ENCODE results near the gene UNC93B1.
A peak's percentile ranks its signal among the peaks of the same experiment; 100 is the strongest.

Gene UNC93B1

DNA sequence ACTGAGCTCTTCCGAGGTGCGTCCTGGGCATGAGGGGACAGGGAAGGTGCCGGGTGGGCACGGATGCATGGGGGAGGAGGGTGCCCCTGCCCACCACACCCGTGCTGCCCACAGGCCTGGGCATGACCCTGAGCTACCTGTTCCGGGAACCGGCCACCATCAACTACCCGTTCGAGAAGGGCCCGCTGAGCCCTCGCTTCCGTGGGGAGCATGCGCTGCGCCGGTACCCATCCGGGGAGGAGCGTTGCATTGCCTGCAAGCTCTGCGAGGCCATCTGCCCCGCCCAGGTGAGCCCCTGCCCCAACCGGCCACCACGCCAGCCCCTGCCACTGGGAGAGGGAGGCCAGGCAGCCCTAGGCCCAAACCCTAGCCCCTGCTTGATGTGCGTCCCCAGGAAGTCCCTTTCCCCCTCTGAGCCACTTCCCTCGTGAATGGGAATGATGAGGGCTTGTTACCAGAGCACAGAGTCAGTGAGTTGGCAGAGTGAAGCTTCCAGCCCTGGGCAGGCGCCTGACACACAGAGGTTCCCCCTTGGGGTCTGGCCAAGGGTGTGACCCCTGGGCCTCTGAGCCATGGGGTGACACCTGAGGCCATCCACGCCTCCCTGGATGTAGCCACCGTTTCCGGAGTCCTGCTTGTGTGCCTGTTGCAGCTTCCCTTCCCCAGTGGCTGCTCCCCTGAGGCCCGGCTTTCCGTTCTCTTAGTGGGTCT is 29.3 kb upstream of the UNC93B1 start:
- Histone ChIP-seq H2AK5ac (ENCODE audit: low read length) (no peak overlapping the region), H3K4me3 (ENCODE audit: low read depth, low read length) (no peak overlapping the region), H3K9ac (ENCODE audit: low read length) (no peak overlapping the region), H3K79me1 (ENCODE audit: low read length) (peaks cover 7% of the 10 kb centered on the region), H4K91ac (ENCODE audit: low read depth, low read length) (no peak overlapping the region), H3K4me2 (ENCODE audit: low read length) (no peak overlapping the region), H3K4me1 (ENCODE audit: control insufficient read depth in 1 of 2, insufficient read depth in 2 of 2, low read length in 2 of 2) (peaks cover 5 to 10% of the 10 kb centered on the region in 2 experiments), H2BK120ac (ENCODE audit: insufficient read depth, low read length, poor library complexity) (no peak overlapping the region), H3K36me3 (ENCODE audit: control insufficient read depth in 1 of 2, insufficient read depth in 2 of 2, low read length in 2 of 2) (peaks cover 29 to 33% of the 10 kb centered on the region in 2 experiments), H2BK12ac (ENCODE audit: low read length) (no peak overlapping the region), H3K27ac (ENCODE audit: low read depth, low read length) (no peak overlapping the region), H3K23ac (ENCODE audit: low read length) (no peak overlapping the region), H3K18ac (ENCODE audit: low read length) (no peak overlapping the region), H3K27me3 (ENCODE audit: insufficient read depth, low read length) (no peaks in the 10 kb centered on the region), H4K8ac (ENCODE audit: low read depth, low read length) (no peak overlapping the region), H3K14ac (ENCODE audit: low read length) (no peak overlapping the region), H3K79me2 (ENCODE audit: control insufficient read depth, insufficient read depth, low read length, poor library complexity) (peaks cover 7% of the 10 kb centered on the region), H2AFZ (ENCODE audit: insufficient read depth, low read length, poor library complexity) (no peak overlapping the region), H3K4ac (ENCODE audit: low read depth, low read length) (no peak overlapping the region), H2BK5ac (ENCODE audit: low read depth, low read length, poor library complexity) (no peak overlapping the region), H3K9me3 (ENCODE audit: insufficient read depth, low read depth, low read length) (peaks cover 13% of the 10 kb centered on the region), H4K12ac (ENCODE audit: low read depth, low read length) (no peak overlapping the region)
- DNase-seq = no peak
- no CpG with 5 or more reads among the region's 29 CpGs for WGBS (ENCODE audit: extremely low coverage, insufficient coverage, insufficient read length)

DNA sequence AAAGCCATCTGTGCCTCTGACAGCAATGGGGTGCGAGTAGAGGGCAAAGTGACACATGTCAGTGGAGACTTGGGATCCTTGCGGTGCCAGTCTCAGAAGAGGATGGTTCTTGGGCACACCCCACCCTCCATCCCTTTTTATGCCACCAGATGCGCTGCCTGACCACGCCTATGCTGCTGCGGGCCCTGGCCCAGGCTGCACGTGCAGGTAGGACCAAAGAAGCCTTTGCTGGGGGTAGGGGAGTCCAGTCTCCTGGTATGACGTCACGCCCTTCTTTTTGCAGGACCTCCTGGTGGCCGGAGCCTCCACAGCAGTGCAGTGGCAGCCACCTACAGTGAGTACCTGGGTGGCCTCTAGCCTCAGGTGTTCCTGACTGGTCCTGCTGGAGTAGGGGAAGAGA is 28.1 kb upstream of the UNC93B1 start:
- Histone ChIP-seq H3K4me3 (ENCODE audit: low read depth, low read length) (peak overlapping the region; percentile 16), H3K27me3 (ENCODE audit: insufficient read depth, low read length) (no peaks in the 10 kb centered on the region), H2BK12ac (ENCODE audit: low read length) (no peak overlapping the region), H3K9me3 (ENCODE audit: insufficient read depth, low read depth, low read length) (peaks cover 15% of the 10 kb centered on the region), H3K14ac (ENCODE audit: low read length) (no peak overlapping the region), H3K18ac (ENCODE audit: low read length) (peak overlapping the region; percentile 54), H3K4me2 (ENCODE audit: low read length) (no peak overlapping the region), H4K8ac (ENCODE audit: low read depth, low read length) (no peak overlapping the region), H2AK5ac (ENCODE audit: low read length) (no peak overlapping the region), H2BK5ac (ENCODE audit: low read depth, low read length, poor library complexity) (no peak overlapping the region), H3K79me1 (ENCODE audit: low read length) (peaks cover 6% of the 10 kb centered on the region), H3K36me3 (ENCODE audit: control insufficient read depth in 1 of 2, insufficient read depth in 2 of 2, low read length in 2 of 2) (peaks cover 29 to 31% of the 10 kb centered on the region in 2 experiments), H3K27ac (ENCODE audit: low read depth, low read length) (no peak overlapping the region), H4K12ac (ENCODE audit: low read depth, low read length) (no peak overlapping the region), H3K9ac (ENCODE audit: low read length) (no peak overlapping the region), H4K91ac (ENCODE audit: low read depth, low read length) (no peak overlapping the region), H2BK120ac (ENCODE audit: insufficient read depth, low read length, poor library complexity) (no peak overlapping the region), H3K4me1 (ENCODE audit: control insufficient read depth in 1 of 2, insufficient read depth in 2 of 2, low read length in 2 of 2) (peaks cover 4 to 8% of the 10 kb centered on the region in 2 experiments), H2AFZ (ENCODE audit: insufficient read depth, low read length, poor library complexity) (no peak overlapping the region), H3K4ac (ENCODE audit: low read depth, low read length) (no peak overlapping the region), H3K23ac (ENCODE audit: low read length) (no peak overlapping the region), H3K79me2 (ENCODE audit: control insufficient read depth, insufficient read depth, low read length, poor library complexity) (peaks cover 7% of the 10 kb centered on the region)
- WGBS (ENCODE audit: extremely low coverage, insufficient coverage, insufficient read length) = no CpG with 5 or more reads among the region's 9 CpGs
- DNase-seq = no peak

DNA sequence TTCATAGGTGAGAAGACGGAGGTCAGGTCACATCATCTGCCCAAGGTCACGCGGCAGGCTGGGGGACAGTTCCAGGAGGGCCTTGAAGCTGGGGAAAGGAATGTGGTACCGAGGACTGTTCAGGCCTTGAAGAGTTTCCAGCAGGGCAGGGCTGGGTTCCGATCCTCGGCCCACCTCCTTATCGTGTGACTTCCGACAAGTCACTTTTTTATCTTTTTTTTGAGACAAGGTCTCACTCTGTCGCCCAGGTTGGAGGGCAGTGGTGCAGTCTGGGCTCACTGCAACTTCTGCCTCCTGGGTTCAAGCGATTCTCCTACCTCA is 27.2 kb upstream of the UNC93B1 start:
- peak overlapping the region; percentile 99 for H4K12ac ChIP-seq (ENCODE audit: low read depth, low read length)
- no CpG with 5 or more reads among the region's 10 CpGs for WGBS (ENCODE audit: extremely low coverage, insufficient coverage, insufficient read length)
- peaks cover 7% of the 10 kb centered on the region for H3K79me2 ChIP-seq (ENCODE audit: control insufficient read depth, insufficient read depth, low read length, poor library complexity)
- H3K23ac ChIP-seq (ENCODE audit: low read length) = no peak overlapping the region
- peak overlapping the region; percentile 99 for H4K8ac ChIP-seq (ENCODE audit: low read depth, low read length)
- no peak overlapping the region for H3K27ac ChIP-seq (ENCODE audit: low read depth, low read length)
- H3K9me3 ChIP-seq (ENCODE audit: insufficient read depth, low read depth, low read length) = peaks cover 15% of the 10 kb centered on the region
- no peak for DNase-seq
- peak overlapping the region; percentile 99 for H3K4me2 ChIP-seq (ENCODE audit: low read length)
- peak overlapping the region; percentile 96 for H3K14ac ChIP-seq (ENCODE audit: low read length)
- no peaks in the 10 kb centered on the region for H3K27me3 ChIP-seq (ENCODE audit: insufficient read depth, low read length)
- H2AK5ac ChIP-seq (ENCODE audit: low read length) = peak overlapping the region; percentile 77
- H3K4ac ChIP-seq (ENCODE audit: low read depth, low read length) = peak overlapping the region; percentile 90
- peaks cover 22 to 23% of the 10 kb centered on the region in 2 experiments for H3K36me3 ChIP-seq (ENCODE audit: control insufficient read depth in 1 of 2, insufficient read depth in 2 of 2, low read length in 2 of 2)
- H2AFZ ChIP-seq (ENCODE audit: insufficient read depth, low read length, poor library complexity) = peak overlapping the region; percentile 91
- H2BK120ac ChIP-seq (ENCODE audit: insufficient read depth, low read length, poor library complexity) = peak overlapping the region; percentile 75
- peak overlapping the region; percentile 74 for H2BK5ac ChIP-seq (ENCODE audit: low read depth, low read length, poor library complexity)
- no peak overlapping the region for H2BK12ac ChIP-seq (ENCODE audit: low read length)
- H3K4me1 ChIP-seq (ENCODE audit: control insufficient read depth in 1 of 2, insufficient read depth in 2 of 2, low read length in 2 of 2) = peaks cover 4 to 8% of the 10 kb centered on the region in 2 experiments
- H3K4me3 ChIP-seq (ENCODE audit: low read depth, low read length) = peak overlapping the region; percentile 100
- H3K18ac ChIP-seq (ENCODE audit: low read length) = peak overlapping the region; percentile 90
- peak overlapping the region; percentile 80 for H4K91ac ChIP-seq (ENCODE audit: low read depth, low read length)
- H3K9ac ChIP-seq (ENCODE audit: low read length) = peak overlapping the region; percentile 81
- H3K79me1 ChIP-seq (ENCODE audit: low read length) = peaks cover 6% of the 10 kb centered on the region

DNA sequence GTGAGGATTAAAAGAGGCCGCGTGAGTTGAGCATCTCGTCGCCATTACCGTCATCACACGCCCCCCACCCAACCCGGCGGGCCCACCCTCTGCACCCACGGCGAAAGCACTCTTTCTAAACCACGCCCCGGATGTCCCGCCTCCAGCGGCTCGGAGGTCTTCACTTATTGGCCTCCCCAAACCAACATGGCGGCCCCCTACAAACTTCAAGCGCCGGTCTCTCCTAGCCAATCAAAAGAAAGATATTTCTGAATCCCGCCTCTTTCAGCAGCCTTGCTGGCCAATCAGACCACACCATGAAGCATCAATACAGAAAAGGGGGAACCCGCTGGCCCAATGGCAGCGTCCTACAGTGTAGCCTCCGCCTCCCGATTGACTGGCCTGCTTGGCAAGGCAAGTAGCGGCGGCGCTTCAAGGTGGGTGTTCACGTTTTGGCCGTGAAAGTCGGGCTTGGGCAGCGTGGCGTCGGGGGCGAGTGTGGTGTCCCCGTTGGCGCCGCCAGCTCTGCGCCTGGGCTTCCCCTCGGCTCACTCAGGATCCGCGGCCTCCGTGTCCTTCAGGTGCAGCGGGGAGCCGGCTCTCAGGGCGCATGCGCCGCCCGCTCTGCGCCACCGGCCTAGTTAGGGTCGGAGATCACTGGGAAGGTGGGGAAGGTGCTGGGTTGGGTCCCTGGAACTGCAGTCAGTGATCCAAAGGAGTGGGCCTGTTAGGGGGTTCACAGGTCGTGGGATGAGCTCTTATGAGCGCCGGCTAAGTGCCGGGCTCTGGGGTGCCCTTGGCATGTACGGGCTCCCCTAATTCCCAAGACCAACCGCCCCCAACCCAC is 26.6 kb upstream of the UNC93B1 start, which contains the start of gene NDUFS8:
Gene NDUFS8 (plus strand): TSS at position 364 of the 826 bp plus-strand sequence. CDS start 1,471 bp downstream, outside the sequence.
- Histone ChIP-seq H4K8ac (ENCODE audit: low read depth, low read length) (peak within 1 kb of the TSS; percentile 99), H3K4me1 (ENCODE audit: control insufficient read depth in 1 of 2, insufficient read depth in 2 of 2, low read length in 2 of 2) (peaks cover 4 to 8% of the 10 kb centered on the region in 2 experiments), H3K18ac (ENCODE audit: low read length) (peak within 1 kb of the TSS; percentile 90), H3K79me1 (ENCODE audit: low read length) (peaks cover 6% of the 10 kb centered on the region), H3K79me2 (ENCODE audit: control insufficient read depth, insufficient read depth, low read length, poor library complexity) (peaks cover 7% of the 10 kb centered on the region), H2BK12ac (ENCODE audit: low read length) (no peak within 1 kb of the TSS), H2AFZ (ENCODE audit: insufficient read depth, low read length, poor library complexity) (peak within 1 kb of the TSS; percentile 91), H2BK120ac (ENCODE audit: insufficient read depth, low read length, poor library complexity) (peak within 1 kb of the TSS; percentile 75), H3K27me3 (ENCODE audit: insufficient read depth, low read length) (no peaks in the 10 kb centered on the region), H3K4me2 (ENCODE audit: low read length) (peak within 1 kb of the TSS; percentile 99), H3K4ac (ENCODE audit: low read depth, low read length) (peak within 1 kb of the TSS; percentile 90), H4K91ac (ENCODE audit: low read depth, low read length) (peak within 1 kb of the TSS; percentile 80), H3K27ac (ENCODE audit: low read depth, low read length) (no peak within 1 kb of the TSS), H3K36me3 (ENCODE audit: control insufficient read depth in 1 of 2, insufficient read depth in 2 of 2, low read length in 2 of 2) (peaks cover 20 to 22% of the 10 kb centered on the region in 2 experiments), H3K9ac (ENCODE audit: low read length) (peak within 1 kb of the TSS; percentile 81), H3K4me3 (ENCODE audit: low read depth, low read length) (peak within 1 kb of the TSS; percentile 100), H3K23ac (ENCODE audit: low read length) (no peak within 1 kb of the TSS), H4K12ac (ENCODE audit: low read depth, low read length) (peak within 1 kb of the TSS; percentile 99), H3K14ac (ENCODE audit: low read length) (peak within 1 kb of the TSS; percentile 96), H3K9me3 (ENCODE audit: insufficient read depth, low read depth, low read length) (peaks cover 15% of the 10 kb centered on the region), H2BK5ac (ENCODE audit: low read depth, low read length, poor library complexity) (peak within 1 kb of the TSS; percentile 74), H2AK5ac (ENCODE audit: low read length) (peak within 1 kb of the TSS; percentile 77)
- WGBS (ENCODE audit: extremely low coverage, insufficient coverage, insufficient read length) = no CpG with 5 or more reads among the region's 56 CpGs
- peak; percentile 97 to 99 for DNase-seq

All from trophoblast cell (in vitro differentiated cells and primary cell).